IPS DF 4.7 (cell line): ENCODE results near the gene LRRFIP1.

ENCODE experiments used
- DNase-seq: peaks from one replicate; pipeline ENCODE4 v3.0.0-alpha.2; 2013; ENCODE audit warnings: low spot score; ENCODE audit errors: extremely low read depth

The LRRFIP1 gene

GRCh38 chr2:237824085-237824484 is 196.7 kb downstream of the LRRFIP1 start:
- DNase-seq, result no peak

GRCh38 chr2:237827421-237827987 is 200.1 kb downstream of the LRRFIP1 start:
- no peak for DNase-seq
